Measurements from ENCODE around the gene RGPD8.
"Not testable (repeated sequence)": the region's sequence is repeated elsewhere in the genome, so short reads cannot be mapped to it uniquely, and the experiment has no call there.

DNA sequence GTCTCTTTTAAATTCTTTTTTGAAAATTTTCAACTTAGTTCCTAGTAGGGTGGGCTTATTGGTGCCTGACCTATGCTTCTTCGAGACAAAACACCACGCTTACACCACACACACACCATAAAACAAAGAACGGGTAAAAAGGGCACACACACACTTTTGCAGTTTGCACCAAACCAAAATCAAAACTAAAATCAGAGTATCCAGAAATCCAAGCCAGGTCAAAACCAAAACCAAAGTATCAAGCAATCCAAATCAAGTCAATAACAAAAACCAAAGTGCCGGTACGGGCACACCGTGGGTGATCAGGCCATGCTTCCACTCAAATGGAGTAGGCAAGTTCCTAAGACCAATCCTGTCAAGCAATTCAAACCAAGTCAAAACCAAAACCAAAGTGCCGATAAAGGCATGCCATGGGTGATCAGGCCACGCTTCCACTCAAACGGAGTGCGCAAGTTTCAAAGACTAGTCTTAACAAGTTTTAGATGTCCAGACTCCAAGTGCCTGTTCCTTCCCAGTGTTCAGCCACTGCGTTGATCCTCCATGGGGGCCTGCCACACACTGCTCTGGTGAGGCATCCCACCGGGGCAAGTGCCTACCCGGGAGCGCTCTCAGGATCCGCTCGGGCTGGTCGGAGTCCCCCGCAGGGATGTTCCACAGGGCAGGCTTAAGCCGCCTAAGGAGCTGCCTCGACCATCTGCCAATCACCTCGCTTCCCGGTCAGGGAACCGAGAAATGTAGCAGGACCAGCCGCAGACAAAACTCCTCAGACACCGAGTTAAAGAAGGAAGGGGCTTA lies 80.4 kb downstream of the RGPD8 start:
- TF ChIP-seq, protein P1, sequence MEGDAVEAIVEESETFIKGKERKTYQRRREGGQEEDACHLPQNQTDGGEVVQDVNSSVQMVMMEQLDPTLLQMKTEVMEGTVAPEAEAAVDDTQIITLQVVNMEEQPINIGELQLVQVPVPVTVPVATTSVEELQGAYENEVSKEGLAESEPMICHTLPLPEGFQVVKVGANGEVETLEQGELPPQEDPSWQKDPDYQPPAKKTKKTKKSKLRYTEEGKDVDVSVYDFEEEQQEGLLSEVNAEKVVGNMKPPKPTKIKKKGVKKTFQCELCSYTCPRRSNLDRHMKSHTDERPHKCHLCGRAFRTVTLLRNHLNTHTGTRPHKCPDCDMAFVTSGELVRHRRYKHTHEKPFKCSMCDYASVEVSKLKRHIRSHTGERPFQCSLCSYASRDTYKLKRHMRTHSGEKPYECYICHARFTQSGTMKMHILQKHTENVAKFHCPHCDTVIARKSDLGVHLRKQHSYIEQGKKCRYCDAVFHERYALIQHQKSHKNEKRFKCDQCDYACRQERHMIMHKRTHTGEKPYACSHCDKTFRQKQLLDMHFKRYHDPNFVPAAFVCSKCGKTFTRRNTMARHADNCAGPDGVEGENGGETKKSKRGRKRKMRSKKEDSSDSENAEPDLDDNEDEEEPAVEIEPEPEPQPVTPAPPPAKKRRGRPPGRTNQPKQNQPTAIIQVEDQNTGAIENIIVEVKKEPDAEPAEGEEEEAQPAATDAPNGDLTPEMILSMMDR (IDR thresholded peaks at IDR 0.05), result not testable (repeated sequence)
- not testable (repeated sequence) for TF ChIP-seq POLR2A (IDR thresholded peaks at IDR 0.05)

All from ovary (tissue), 3 donors.